A549 (cell line): ENCODE results near the gene HTR2A.

Source experiments
- BHLHE40 ChIP-seq: IDR thresholded peaks from 2 replicates; pipeline ENCODE4 v1.6.1; 2012; ENCODE audit warnings: low read depth, low read length, inconsistent platforms
- CHD2 ChIP-seq: fragments of 150-350 bp; IDR thresholded peaks from 2 replicates; pipeline ENCODE4 v1.6.1; 2014; ENCODE audit warnings: low read length; ENCODE audit not compliant: partially characterized antibody
- CTCF ChIP-seq: fragments of >200 bp; sonication (Bioruptor Twin); formaldehyde crosslinking; IDR thresholded peaks from 3 replicates; pipeline ENCODE4 v1.5.1; 2016
- POLR2A ChIP-seq: IDR thresholded peaks from 2 replicates; pipeline ENCODE4 v1.6.1; 2012; ENCODE audit warnings: mild to moderate bottlenecking, low read length
- RCOR1 ChIP-seq: fragments of 150-350 bp; IDR thresholded peaks from 2 replicates; pipeline ENCODE4 v1.6.1; 2014; ENCODE audit warnings: antibody characterized with exemption, low read length, low read depth
- SMC3 ChIP-seq: fragments of >200 bp; sonication (Bioruptor Twin); formaldehyde crosslinking; IDR thresholded peaks from 3 replicates; pipeline ENCODE4 v1.6.1; 2018; ENCODE audit warnings: inconsistent platforms
- ZSCAN20 ChIP-seq: fragments of 250-450 bp; sonication (Bioruptor Pico); IDR thresholded peaks from 2 replicates; pipeline ENCODE4 v1.8.0; 2022; ENCODE audit warnings: mild to moderate bottlenecking, moderate library complexity

- TF ChIP-seq CTCF, result no peak
- no peak for TF ChIP-seq SMC3
- no peak for TF ChIP-seq RCOR1
- TF ChIP-seq ZSCAN20 (CRISPR knock-in tag), result no peak
- TF ChIP-seq BHLHE40, result no peak
- no peak for TF ChIP-seq POLR2A
- no peak for TF ChIP-seq CHD2
Measured at GRCh38 chr13:46839399-46839798, 57.5 kb downstream of the HTR2A start.
